ENCODE results near the gene DNAH9.

DNAH9 gene

DNA sequence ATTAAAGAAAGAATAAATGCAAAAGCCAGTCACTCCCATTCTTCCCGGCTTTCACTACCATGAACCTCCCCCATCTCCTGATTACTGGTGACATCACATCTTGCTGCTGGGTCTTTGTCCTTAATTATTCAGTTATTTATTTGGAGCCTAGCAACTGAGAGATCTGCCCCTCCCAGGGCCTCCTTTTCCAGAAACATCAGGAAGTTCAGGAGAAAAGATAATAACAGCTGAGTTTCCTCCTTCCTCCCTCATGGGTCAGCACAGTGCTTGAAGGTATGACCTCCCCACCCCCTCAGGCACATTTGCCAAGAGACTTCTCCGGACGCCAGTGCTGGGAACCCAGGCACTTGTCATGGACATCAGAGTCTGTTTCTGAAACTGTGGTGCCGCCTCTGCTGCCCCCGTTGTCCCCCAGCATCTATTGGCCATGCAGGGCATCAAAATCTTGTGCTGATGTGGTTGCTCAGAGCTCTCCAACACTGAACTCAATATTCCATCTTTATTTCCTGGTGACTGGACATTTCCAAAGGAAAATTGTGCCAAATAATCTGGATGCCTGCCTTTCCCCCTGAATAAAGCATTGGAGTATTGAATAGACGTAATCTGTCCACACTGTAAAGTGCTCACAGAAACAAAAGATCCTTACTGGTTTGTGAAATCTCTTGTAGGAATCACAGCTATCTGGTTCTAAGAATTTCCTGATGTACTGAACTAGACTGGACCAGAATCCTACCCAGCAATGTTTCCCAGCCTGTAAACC is 327.2 kb downstream of the DNAH9 start:
- Histone ChIP-seq H3K4me3 (replicated peaks; ENCODE audit: insufficient read depth, low read length) (no peak overlapping the region), H3K27ac (replicated peaks) (no peak overlapping the region), H3K27me3 (ENCODE audit: insufficient read depth, poor library complexity, severe bottlenecking) (no peaks in the 10 kb centered on the region)
- TF ChIP-seq GABPA (IDR thresholded peaks at IDR 0.05; ENCODE audit: low read depth): no peak
- TF ChIP-seq POLR2AphosphoS5 (IDR thresholded peaks at IDR 0.05; ENCODE audit: low read depth): no peak
- TF ChIP-seq, protein P1, sequence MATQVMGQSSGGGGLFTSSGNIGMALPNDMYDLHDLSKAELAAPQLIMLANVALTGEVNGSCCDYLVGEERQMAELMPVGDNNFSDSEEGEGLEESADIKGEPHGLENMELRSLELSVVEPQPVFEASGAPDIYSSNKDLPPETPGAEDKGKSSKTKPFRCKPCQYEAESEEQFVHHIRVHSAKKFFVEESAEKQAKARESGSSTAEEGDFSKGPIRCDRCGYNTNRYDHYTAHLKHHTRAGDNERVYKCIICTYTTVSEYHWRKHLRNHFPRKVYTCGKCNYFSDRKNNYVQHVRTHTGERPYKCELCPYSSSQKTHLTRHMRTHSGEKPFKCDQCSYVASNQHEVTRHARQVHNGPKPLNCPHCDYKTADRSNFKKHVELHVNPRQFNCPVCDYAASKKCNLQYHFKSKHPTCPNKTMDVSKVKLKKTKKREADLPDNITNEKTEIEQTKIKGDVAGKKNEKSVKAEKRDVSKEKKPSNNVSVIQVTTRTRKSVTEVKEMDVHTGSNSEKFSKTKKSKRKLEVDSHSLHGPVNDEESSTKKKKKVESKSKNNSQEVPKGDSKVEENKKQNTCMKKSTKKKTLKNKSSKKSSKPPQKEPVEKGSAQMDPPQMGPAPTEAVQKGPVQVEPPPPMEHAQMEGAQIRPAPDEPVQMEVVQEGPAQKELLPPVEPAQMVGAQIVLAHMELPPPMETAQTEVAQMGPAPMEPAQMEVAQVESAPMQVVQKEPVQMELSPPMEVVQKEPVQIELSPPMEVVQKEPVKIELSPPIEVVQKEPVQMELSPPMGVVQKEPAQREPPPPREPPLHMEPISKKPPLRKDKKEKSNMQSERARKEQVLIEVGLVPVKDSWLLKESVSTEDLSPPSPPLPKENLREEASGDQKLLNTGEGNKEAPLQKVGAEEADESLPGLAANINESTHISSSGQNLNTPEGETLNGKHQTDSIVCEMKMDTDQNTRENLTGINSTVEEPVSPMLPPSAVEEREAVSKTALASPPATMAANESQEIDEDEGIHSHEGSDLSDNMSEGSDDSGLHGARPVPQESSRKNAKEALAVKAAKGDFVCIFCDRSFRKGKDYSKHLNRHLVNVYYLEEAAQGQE (IDR thresholded peaks at IDR 0.05; ENCODE audit: insufficient replicate concordance, low read depth): no peak
- TF ChIP-seq, protein P2, sequence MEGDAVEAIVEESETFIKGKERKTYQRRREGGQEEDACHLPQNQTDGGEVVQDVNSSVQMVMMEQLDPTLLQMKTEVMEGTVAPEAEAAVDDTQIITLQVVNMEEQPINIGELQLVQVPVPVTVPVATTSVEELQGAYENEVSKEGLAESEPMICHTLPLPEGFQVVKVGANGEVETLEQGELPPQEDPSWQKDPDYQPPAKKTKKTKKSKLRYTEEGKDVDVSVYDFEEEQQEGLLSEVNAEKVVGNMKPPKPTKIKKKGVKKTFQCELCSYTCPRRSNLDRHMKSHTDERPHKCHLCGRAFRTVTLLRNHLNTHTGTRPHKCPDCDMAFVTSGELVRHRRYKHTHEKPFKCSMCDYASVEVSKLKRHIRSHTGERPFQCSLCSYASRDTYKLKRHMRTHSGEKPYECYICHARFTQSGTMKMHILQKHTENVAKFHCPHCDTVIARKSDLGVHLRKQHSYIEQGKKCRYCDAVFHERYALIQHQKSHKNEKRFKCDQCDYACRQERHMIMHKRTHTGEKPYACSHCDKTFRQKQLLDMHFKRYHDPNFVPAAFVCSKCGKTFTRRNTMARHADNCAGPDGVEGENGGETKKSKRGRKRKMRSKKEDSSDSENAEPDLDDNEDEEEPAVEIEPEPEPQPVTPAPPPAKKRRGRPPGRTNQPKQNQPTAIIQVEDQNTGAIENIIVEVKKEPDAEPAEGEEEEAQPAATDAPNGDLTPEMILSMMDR (IDR thresholded peaks at IDR 0.05; ENCODE audit: insufficient read depth, low read length): no peak
- TF ChIP-seq SPI1 (IDR thresholded peaks at IDR 0.05; ENCODE audit: borderline replicate concordance, low read depth): no peak
- DNase-seq (ENCODE audit: low read depth in 1 of 2, low spot score in 1 of 2): no peak

DNA sequence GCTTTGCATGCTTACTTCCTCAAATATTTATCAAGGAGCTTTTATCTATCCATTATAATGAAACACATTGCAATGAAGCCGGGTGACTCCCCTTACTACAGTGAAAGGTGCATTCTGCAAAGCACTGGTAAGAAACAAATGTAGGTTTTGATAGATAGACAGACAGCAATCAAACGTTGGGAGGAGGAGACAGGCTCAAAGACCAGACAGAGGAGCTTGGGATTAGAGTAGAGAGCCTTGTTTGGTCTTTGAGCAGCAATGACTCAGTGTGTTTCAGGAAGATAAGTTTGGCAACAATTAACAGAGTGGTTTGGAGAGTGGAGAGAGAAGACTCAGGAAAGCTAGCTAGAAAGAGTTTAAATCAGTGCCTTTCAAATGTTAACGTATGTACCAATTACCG is 330.2 kb downstream of the DNAH9 start:
- TF ChIP-seq POLR2AphosphoS5 (IDR thresholded peaks at IDR 0.05; ENCODE audit: low read depth): no peak
- TF ChIP-seq, protein P2 (IDR thresholded peaks at IDR 0.05; ENCODE audit: insufficient read depth, low read length): no peak
- TF ChIP-seq GABPA (IDR thresholded peaks at IDR 0.05; ENCODE audit: low read depth): no peak
- TF ChIP-seq, protein P1 (IDR thresholded peaks at IDR 0.05; ENCODE audit: insufficient replicate concordance, low read depth): no peak
- no peak for TF ChIP-seq SPI1 (IDR thresholded peaks at IDR 0.05; ENCODE audit: borderline replicate concordance, low read depth)
- no peak overlapping the region for H3K4me3 ChIP-seq (replicated peaks; ENCODE audit: insufficient read depth, low read length)
- no peak overlapping the region for H3K27ac ChIP-seq (replicated peaks)
- DNase-seq (ENCODE audit: low read depth in 1 of 2, low spot score in 1 of 2): no peak
- H3K27me3 ChIP-seq (ENCODE audit: insufficient read depth, poor library complexity, severe bottlenecking): no peaks in the 10 kb centered on the region

DNA sequence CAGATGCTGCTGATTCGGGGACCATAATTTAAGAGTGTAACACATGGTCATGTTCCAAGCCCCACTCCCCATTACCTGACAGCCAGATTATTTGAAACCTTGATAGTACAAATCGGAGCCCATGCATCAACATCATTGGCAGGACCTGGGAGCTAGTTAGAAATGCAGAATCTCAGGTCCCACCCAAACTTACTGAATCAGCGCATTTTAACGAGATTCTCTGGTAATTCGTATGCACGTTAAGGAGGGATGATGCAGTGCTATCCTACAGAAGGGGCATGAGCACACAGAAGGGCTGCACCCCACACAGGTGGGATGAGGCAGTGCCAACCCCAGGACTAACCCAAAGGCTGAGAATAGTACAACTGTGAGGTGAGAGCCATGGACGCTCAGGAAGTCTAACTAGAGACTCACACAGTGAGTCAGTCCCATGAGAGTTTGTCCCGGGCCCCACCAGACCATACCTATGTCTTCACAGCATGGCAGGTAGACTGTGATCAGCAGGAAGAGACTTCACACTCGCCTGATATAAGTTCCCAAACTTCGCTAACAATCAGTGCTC is 334.1 kb downstream of the DNAH9 start:
- Histone ChIP-seq H3K27me3 (ENCODE audit: insufficient read depth, poor library complexity, severe bottlenecking) (no peaks in the 10 kb centered on the region), H3K27ac (replicated peaks) (no peak overlapping the region), H3K4me3 (replicated peaks; ENCODE audit: insufficient read depth, low read length) (no peak overlapping the region)
- TF ChIP-seq, protein P2 (IDR thresholded peaks at IDR 0.05; ENCODE audit: insufficient read depth, low read length): no peak
- TF ChIP-seq POLR2AphosphoS5 (IDR thresholded peaks at IDR 0.05; ENCODE audit: low read depth) (no peak), SPI1 (IDR thresholded peaks at IDR 0.05; ENCODE audit: borderline replicate concordance, low read depth) (no peak), GABPA (IDR thresholded peaks at IDR 0.05; ENCODE audit: low read depth) (no peak)
- TF ChIP-seq, protein P1 (IDR thresholded peaks at IDR 0.05; ENCODE audit: insufficient replicate concordance, low read depth): no peak
- no peak for DNase-seq (ENCODE audit: low read depth in 1 of 2, low spot score in 1 of 2)
